Measurements from ENCODE around the gene TMEM163.
"Not testable (repeated sequence)": the region's sequence is repeated elsewhere in the genome, so short reads cannot be mapped to it uniquely, and the experiment has no call there.

TMEM163 gene

GRCh38 chr2:134665727-134666506 lies 52.9 kb downstream of the TMEM163 start:
- DNase-seq (ENCODE audit: low read depth in 2 of 2), result no peak

DNA sequence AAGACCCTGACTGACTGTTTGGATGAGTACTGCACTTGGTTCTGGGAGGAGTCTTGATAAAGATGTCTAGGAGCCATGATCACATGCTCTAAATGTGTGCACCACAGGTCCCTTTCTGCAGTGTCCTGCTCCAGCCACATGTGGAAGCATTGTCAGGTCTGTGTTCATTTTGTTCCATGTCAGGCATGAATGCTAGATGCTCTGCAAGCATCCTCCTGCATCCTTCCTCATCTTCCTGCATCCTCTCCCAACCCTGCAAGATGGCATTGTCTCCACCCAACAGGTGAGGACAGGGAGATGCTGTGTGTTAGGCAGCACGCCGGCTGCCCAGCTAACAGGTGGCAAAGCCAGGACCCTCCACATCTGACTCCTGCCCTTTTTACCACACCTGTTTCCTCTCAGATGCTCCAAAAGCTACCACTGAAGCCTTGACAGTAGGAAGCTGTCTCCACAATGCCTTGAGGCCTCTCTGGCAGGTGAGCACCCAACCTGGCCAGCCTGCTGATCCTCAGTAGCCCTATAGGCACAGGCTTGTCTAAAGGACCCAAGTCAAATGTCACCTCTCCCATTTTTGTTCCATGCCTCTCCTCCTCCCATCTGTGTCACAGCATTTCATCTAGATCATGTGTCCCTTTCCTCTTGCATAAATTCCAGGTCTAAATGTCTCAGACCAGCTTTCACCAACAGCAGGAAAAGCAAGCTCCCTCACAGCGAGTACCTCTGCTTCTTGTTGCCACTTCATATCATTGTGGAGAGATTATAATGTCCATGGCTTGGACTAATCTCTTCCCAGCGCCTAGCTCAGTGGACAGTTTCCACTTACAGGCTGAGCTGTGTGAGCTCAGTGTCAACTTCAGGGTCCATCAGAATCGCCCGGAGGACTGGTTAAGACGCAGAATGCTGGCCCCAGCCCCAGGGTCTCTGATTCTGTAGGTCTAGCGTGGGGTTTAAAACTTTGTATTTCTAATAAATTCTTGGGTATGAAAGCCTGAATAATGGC lies 55.0 kb downstream of the TMEM163 start:
- DNase-seq (ENCODE audit: low read depth in 2 of 2), result no peak

DNA sequence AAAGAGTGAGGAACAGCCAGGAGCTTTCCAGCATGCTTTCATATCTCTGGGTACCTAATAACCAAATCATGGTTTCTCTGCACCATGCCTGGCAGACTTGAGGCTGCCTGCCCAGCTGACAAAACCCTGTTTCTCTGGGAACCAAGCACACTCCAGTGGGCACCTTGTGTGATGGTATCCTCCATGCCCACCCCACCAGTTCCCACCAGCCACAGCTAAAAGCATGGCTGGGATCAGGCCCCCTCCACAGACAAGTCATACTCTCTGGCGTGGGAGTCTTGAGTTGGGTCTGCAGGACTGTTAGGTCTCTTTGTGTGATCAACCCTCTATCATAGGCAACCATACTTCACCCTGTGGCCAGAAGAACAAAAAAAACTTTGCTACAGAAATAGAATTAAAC lies 56.0 kb downstream of the TMEM163 start:
- no peak for DNase-seq (ENCODE audit: low read depth in 2 of 2)

- no peak for DNase-seq (ENCODE audit: low read depth in 2 of 2)
Observed at GRCh38 chr2:134660626-134661402, 58.0 kb downstream of the TMEM163 start.

GRCh38 chr2:134659724-134660123 lies 59.1 kb downstream of the TMEM163 start:
- DNase-seq (ENCODE audit: low read depth in 2 of 2), result no peak

DNA sequence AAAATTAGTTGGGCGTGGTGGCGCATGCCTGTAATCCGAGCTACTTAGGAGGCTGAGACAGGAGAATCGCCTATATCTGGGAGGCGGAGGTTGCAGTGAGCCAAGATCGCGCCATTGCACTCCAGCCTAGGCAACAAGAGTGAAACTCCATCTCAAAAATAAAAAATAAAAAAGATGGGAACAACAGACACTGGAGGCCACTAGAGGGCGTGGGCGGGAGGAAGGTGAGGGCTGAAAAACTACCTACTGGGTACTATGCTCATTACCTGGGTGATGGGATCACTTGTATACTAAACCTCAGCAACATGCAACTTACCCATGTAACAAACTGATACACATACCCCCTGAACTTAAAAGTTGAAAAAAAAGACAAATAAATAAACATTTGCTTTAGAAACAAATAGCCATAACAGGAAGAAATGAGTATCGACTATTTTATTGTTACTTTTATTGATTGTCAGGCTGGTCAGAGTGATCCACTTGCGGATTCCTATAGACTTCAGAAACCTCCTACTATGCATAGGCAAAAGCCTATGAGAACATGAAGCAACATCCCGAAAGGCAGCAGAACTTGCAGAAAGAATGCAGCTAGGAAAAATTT lies 61.0 kb downstream of the TMEM163 start:
- DNase-seq (ENCODE audit: low read depth in 2 of 2), result no peak

DNA sequence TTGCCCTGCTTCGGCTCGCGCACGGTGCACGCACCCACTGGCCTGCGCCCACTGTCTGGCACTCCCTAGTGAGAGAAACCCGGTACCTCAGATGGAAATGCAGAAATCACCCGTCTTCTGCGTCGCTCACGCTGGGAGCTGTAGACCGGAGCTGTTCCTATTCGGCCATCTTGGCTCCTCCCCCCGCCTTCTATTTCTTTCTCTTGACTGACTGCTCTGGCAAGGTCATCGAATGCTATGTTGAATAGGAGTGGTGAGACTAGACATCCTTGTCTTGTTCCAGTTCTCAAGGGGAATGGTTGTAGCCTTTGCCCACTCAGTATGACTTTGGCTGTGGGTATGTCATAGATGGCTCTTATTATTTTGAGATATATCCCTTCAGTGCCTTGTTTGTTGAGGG lies 62.4 kb downstream of the TMEM163 start:
- DNase-seq (ENCODE audit: low read depth in 2 of 2), result not testable (repeated sequence)

DNA sequence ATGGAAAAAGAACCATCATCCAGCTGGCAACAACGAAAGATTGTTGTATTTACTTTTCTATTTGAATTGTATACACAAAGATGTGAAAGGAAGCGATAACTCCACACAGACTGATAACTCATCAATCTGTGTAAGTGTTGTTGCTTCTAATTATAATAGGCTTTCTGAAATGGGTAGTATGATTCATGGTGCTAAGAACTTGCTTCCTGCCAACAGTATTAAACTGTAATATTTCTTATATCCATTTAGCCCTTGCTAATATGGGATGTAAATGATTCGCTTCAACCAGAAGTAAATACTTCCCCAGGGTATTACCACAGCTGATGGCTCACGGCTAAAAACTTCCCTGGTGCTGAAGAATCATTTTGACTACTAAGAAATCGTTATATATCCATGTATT lies 70.2 kb downstream of the TMEM163 start:
- no peak for DNase-seq (ENCODE audit: low read depth in 2 of 2)

DNA sequence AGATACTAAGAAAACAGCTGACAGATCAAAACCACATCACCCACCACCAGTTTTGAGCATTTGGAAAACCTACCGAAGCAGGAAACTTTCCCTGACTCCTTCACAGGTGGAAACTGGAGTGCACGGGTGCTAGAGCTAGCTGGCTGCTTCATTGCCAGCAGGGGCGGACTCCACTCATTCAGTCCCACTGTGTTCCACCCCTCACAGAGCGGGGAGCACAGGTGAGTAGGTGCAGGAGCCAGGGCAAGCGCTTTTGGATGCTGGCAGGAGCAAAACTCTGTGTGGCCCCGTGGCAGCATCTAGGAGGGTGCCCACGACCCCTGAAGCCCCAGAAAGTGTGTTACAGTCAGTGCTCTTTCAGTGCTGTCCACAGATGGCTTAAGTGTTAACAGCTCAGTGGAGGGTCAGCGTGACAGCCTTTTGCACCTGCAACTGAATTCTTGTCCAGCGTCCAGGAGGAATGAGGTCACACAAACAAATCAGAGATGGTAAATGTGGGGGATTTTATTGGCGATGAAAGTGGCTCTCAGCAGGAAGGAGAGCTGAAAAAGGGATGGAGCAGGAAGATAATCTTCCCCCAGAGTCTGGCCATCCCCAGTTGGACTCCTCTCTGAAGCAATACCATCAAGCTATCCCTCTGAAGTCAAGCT lies 71.1 kb downstream of the TMEM163 start:
- DNase-seq (ENCODE audit: low read depth in 2 of 2), result no peak

GRCh38 chr2:134642938-134643337 lies 75.9 kb downstream of the TMEM163 start:
- no peak for DNase-seq (ENCODE audit: low read depth in 2 of 2)

DNA sequence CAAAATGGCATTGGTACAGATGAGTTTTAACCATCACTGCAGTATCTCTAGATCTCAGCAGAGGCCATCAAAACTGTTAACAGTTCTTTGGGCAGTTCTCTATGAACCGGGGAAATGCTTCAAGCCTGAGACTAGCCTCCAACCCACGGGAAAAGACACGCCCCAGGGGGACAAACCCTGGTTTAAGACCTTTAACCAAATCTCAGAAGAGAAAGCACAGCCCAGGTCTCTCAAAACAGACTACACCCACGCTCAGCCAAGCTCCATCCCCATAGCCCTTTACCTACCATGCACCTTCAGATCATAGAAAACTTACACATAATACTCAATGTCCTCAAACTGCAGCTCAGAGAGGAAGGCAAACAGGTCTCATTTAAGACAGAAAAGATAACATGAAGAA lies 78.3 kb downstream of the TMEM163 start:
- DNase-seq (ENCODE audit: low read depth in 2 of 2), result no peak

GRCh38 chr2:134639265-134639664 lies 79.5 kb downstream of the TMEM163 start:
- no peak for DNase-seq (ENCODE audit: low read depth in 2 of 2)

GRCh38 chr2:134636714-134637113 lies 82.1 kb downstream of the TMEM163 start:
- DNase-seq (ENCODE audit: low read depth in 2 of 2), result no peak

DNA sequence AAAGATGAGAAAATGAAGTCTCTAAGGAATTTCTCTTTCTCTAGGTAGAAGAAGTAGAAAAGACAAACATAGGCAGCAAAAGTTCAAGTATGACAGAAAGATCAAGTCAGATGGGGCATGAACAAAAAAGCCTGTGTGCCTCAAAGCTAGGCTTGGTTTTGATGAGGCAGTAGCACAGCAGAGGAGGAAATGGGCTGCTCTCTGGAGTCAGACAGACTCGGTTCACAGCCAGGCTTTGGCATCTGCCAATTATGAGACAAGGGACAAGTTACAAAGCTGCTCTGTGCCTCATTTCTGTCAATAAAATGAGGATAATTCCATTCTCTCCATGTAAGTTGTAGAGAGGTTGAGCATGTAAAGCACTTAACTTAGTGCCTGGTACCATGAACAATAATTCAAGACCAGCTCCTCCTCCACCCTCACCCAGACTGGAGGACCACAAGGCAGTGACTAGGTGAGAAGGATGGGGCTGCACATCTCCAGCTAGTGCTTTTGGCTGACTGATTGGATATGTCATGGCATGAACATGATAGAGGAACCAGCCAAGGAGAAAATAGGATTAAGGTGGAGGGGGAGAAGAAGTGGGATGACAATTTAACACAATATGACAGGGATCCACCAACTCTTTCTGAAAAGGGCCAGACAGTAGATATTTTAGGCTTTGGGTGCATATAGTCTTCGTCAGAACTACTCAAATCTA lies 84.6 kb downstream of the TMEM163 start:
- no peak for DNase-seq (ENCODE audit: low read depth in 2 of 2)

- DNase-seq (ENCODE audit: low read depth in 2 of 2), result no peak
Observed at GRCh38 chr2:134630504-134631159, 88.2 kb downstream of the TMEM163 start.

DNA sequence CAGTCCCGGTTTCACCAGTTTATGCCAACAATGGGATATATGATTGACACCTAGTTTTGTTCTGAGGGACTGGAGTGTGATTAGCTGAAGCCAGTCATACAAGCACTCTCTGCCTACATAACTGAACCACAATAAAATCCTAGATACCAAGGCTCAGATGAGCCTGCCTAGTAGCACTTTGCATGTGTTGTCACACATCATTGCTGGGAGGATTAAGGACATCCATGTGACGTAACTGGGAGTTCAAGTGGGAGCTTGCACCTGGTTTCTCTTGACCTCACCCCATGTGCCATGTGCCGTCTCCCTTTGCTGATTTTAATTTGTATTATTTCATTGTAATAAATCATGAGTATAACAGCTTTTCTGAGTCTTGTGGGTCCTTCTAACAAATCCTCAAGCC lies 90.3 kb downstream of the TMEM163 start:
- no peak for DNase-seq (ENCODE audit: low read depth in 2 of 2)

DNA sequence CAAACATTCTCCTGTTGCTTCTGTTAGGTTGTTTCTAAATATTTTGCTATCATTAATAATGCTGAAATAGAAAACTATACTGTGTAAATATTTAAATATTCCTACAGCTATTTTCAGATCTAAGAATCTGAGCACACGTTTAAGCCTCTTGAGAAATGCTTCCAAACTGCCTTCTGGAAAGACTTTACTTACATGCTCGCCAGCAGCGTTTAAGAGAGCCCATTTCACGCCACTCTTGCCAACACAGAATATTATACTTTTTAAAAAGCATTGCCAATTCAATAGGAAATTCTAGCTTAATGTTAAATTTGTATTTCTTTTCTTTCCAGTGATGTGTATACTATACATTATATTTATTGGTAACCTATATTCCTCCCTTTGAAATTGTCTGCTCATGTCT lies 92.0 kb downstream of the TMEM163 start:
- no peak for DNase-seq (ENCODE audit: low read depth in 2 of 2)

DNA sequence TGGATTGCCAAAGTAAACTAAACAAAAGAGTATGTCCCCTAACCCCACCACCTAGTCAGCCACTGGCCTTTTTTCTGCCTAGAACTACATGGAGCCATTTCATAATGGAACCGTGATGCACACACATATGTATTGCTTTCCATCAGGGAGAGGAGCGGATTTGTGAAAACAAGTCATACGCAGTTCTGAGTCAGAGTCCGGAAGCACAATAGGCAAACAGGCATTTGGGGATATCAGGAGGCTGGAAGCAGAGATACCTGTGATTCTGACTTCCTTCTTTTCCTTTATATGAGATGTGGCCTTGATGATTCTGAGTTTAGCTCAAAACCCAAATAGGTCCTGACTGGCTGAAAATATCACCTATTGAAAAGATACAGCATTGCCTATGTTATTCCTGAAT lies 93.5 kb downstream of the TMEM163 start:
- DNase-seq (ENCODE audit: low read depth in 2 of 2), result no peak

GRCh38 chr2:134623796-134624195 lies 95.0 kb downstream of the TMEM163 start:
- DNase-seq (ENCODE audit: low read depth in 2 of 2), result no peak

DNA sequence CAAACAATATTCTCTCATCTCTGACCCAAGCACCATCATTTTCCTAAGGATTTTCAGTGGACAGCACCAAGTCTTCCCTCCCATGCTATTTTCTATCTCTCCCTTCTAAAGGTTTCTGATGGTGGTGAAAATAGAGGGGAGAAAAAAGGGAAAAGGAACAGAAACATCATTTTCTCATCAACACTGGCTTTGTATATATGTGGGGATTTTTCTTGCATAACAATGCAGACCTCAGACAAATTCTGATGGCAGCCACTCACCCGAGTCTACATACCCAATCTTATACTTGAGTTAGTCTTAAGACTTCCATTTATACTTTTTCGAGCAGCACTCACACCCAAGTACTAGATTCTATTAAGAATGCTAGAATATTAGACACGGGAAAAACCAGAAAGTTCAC lies 95.8 kb downstream of the TMEM163 start:
- DNase-seq (ENCODE audit: low read depth in 2 of 2), result no peak
